Transverse colon (tissue), 4 donors: ENCODE results near the gene PHETA1. TPM values are rescaled to one million over a fixed set of nuclear protein-coding genes. Genes with fewer than 3 reads are reported as not detected.

Source experiments
- DNase-seq: peaks from one replicate; pipeline ENCODE4 v3.0.0-alpha.2; 2019
- H3K27ac ChIP-seq, 4 donors: fragments of 200-600 bp; sonication (generic); 2 replicates each; pipeline ENCODE4 v1.5.1; 2016 to 2018; ENCODE audit warnings: inconsistent platforms in 4 of 4
- H3K27me3 ChIP-seq: fragments of 200-600 bp; sonication (generic); 2 replicates; pipeline ENCODE4 v1.5.1; 2017; ENCODE audit warnings: inconsistent platforms
- H3K36me3 ChIP-seq, 4 donors: fragments of 200-600 bp; sonication (generic); 2 replicates each; pipeline ENCODE4 v1.5.1; 2017 to 2019; ENCODE audit warnings: inconsistent platforms in 4 of 4
- H3K4me1 ChIP-seq, 4 donors: fragments of 200-600 bp; sonication (generic); 2 replicates each; pipeline ENCODE4 v1.5.1; 2017 to 2020; ENCODE audit warnings: inconsistent platforms in 4 of 4
- H3K4me3 ChIP-seq, 4 donors: fragments of 200-600 bp; sonication (generic); 1 replicate in 1 of 4; 2 replicates in 3 of 4; pipeline versions ENCODE4 v1.5.1 to v1.6.1; 2017 to 2019; ENCODE audit warnings: inconsistent platforms in 4 of 4
- H3K9me3 ChIP-seq, 2 donors: fragments of 200-600 bp; sonication (generic); 2 replicates each; pipeline ENCODE4 v1.5.1; 2017 to 2019; ENCODE audit warnings: inconsistent platforms in 2 of 2
- CTCF ChIP-seq, 5 experiments: fragments of 200-600 bp in 3 of 5; fragments of 450-650 bp in 2 of 5; sonication (generic) in 3 of 5; IDR thresholded peaks; 1 replicate in 2 of 5; 2 replicates in 3 of 5; pipeline ENCODE4 v1.5.1; 2016 to 2017; ENCODE audit warnings: antibody characterized with exemption in 5 of 5, inconsistent platforms in 3 of 5, mild to moderate bottlenecking in 2 of 5, moderate library complexity in 1 of 5
- EP300 ChIP-seq: sonication (generic); formaldehyde crosslinking; IDR thresholded peaks from one replicate; pipeline ENCODE4 v1.6.1; 2017; ENCODE audit warnings: antibody characterized with exemption, low read depth
- POLR2A ChIP-seq: fragments of 450-650 bp; IDR thresholded peaks from one replicate; pipeline ENCODE4 v1.6.1; 2016; ENCODE audit warnings: antibody characterized with exemption, mild to moderate bottlenecking, moderate library complexity
- POLR2AphosphoS5 ChIP-seq, 3 donors: sonication (generic); formaldehyde crosslinking; IDR thresholded peaks; one replicate each; pipeline ENCODE4 v1.6.1; 2016; ENCODE audit warnings: antibody characterized with exemption in 3 of 3
- WGBS, 2 donors: methylation state at CpG; one replicate each; pipeline ENCODE4 v1.1.5; 2018; ENCODE audit warnings: low coverage in 1 of 2; 5-methylcytosine and 5-hydroxymethylcytosine counted together
- in situ Hi-C, 4 donors: fragments of 200-750 bp; cut with MboI; loops; one replicate each; pipeline versions ENCODE4 v1.15.0 to v1.15.1; 2017; ENCODE audit warnings: low sequenced_read_pairs in 3 of 4, low pct_ligation_motif_present in 1 of 4, low pct_unique_long_range_greater_than_20kb in 1 of 4
- intact Hi-C: fragments of 100-400 bp; cut with DNase I; formaldehyde crosslinking; loops from one replicate; pipeline ENCODE4 v1.15.1; 2023; ENCODE audit warnings: low total_unique reads
- total RNA-seq, 4 donors: library from RNA; depleted of rRNA; stranded (reverse); fragments of >200 nt; gene quantifications; one replicate each; pipeline ENCODE4 v1.1.0, GENCODE V29; 2016

PHETA1 gene
- total RNA-seq, 4 donors from 2014 or later, result 22.4 to 34.8 (median 28.1) TPM

GRCh38 chr12:111407377-111408115 is 38.7 kb upstream of the PHETA1 start:
- Histone ChIP-seq H3K36me3 (no peaks in the 10 kb centered on the region), H3K9me3 (no peaks in the 10 kb centered on the region), H3K4me1 (peaks cover 43 to 84% (median 50%) of the 10 kb centered on the region in 4 donors), H3K27me3 (no peaks in the 10 kb centered on the region), H3K27ac (peak overlapping the region; percentile 88 to 93 (median 90)), H3K4me3 (peak overlapping the region in 3 of 4 donors; percentile 90 to 97 (median 95))
- no peak for DNase-seq
- TF ChIP-seq POLR2AphosphoS5 (IDR thresholded peaks at IDR 0.05) (no peak), EP300 (no peak), POLR2A (no peak), CTCF (IDR thresholded peaks at IDR 0.05) (no peak)
- intact Hi-C loops (loop anchor here (5.0 kb wide), 1 partner anchor 35 kb away; no protein-coding TSS in a partner anchor), in situ Hi-C loops (no loop called here)
- WGBS, 2 donors, result 46% methylated on average over 9 of the region's 9 CpGs; no CpG with 5 or more reads in 1 of the 2 donors

- Histone ChIP-seq H3K4me3 (peak overlapping the region; percentile 90 to 97 (median 93)), H3K27ac (peak overlapping the region; percentile 88 to 93 (median 90)), H3K9me3 (no peaks in the 10 kb centered on the region), H3K36me3 (no peaks in the 10 kb centered on the region), H3K4me1 (peaks cover 41 to 80% (median 48%) of the 10 kb centered on the region in 4 donors), H3K27me3 (no peaks in the 10 kb centered on the region)
- DNase-seq, result no peak
- TF ChIP-seq POLR2AphosphoS5 (IDR thresholded peaks at IDR 0.05) (peak in 1 of 3 donors; percentile 32), EP300 (no peak), POLR2A (no peak)
- intact Hi-C loops, result loop anchor here (5.0 kb wide), 1 partner anchor 36 kb away; no protein-coding TSS in a partner anchor
- 24% methylated on average over 26 of the region's 34 CpGs; no CpG with 5 or more reads in 1 of the 2 donors for WGBS, 2 donors
- in situ Hi-C loops, result no loop called here
Observed at GRCh38 chr12:111406474-111407376, 37.8 kb upstream of the PHETA1 start.

- no peaks in the 10 kb centered on the region for H3K36me3 ChIP-seq
- 1% methylated on average over 46 of the region's 80 CpGs; no CpG with 5 or more reads in 1 of the 2 donors for WGBS, 2 donors
- no peaks in the 10 kb centered on the region for H3K9me3 ChIP-seq
- TF ChIP-seq POLR2AphosphoS5 (IDR thresholded peaks at IDR 0.05), result peak in 2 of 3 donors; percentile 47 to 54
- TF ChIP-seq EP300, result no peak
- intact Hi-C loops (loop anchor here (5.0 kb wide), 1 partner anchor 36 kb away; no protein-coding TSS in a partner anchor), in situ Hi-C loops (no loop called here)
- H3K27me3 ChIP-seq, result no peaks in the 10 kb centered on the region
- H3K4me3 ChIP-seq, result peak within 1 kb of the TSS; percentile 90 to 97 (median 93)
- DNase-seq, result no peak
- peak within 1 kb of the TSS; percentile 88 to 93 (median 90) for H3K27ac ChIP-seq
- peaks cover 35 to 74% (median 47%) of the 10 kb centered on the region in 4 donors for H3K4me1 ChIP-seq
Observed at GRCh38 chr12:111405859-111406473, 37.1 kb upstream of the PHETA1 start, which contains the start of gene SH2B3. Gene SH2B3, plus strand, starts transcription at chr12:111405923. Its CDS starts 12,223 bp downstream, at chr12:111418146.

GRCh38 chr12:111405149-111405858 is 36.4 kb upstream of the PHETA1 start:
- TF ChIP-seq CTCF (IDR thresholded peaks at IDR 0.05) (peak; percentile 48 to 75 (median 51)), POLR2AphosphoS5 (IDR thresholded peaks at IDR 0.05) (peak; percentile 26 to 59 (median 55)), POLR2A (peak; percentile 55), EP300 (no peak)
- in situ Hi-C loops, result no loop called here
- 1% methylated on average over 37 of the region's 59 CpGs; no CpG with 5 or more reads in 1 of the 2 donors for WGBS, 2 donors
- Histone ChIP-seq H3K27ac (peak overlapping the region; percentile 88 to 93 (median 90)), H3K4me3 (peak overlapping the region; percentile 90 to 97 (median 93)), H3K27me3 (no peaks in the 10 kb centered on the region), H3K4me1 (peaks cover 30 to 68% (median 44%) of the 10 kb centered on the region in 4 donors), H3K36me3 (no peaks in the 10 kb centered on the region), H3K9me3 (no peaks in the 10 kb centered on the region)
- DNase-seq, result peak; percentile 98
- intact Hi-C loops, result loop anchor here (5.0 kb wide), 1 partner anchor 37 kb away; no protein-coding TSS in a partner anchor
